GM21447 (cell line): ENCODE measurements around the gene ZBTB43.
"Not testable (repeated sequence)": the region's sequence is repeated elsewhere in the genome, so short reads cannot be mapped to it uniquely, and the experiment has no call there.

Experiments used
- ATAC-seq: cut with Tn5 transposase; IDR thresholded peaks from one replicate; pipeline ENCODE4 v1.9.1; 2021; ENCODE audit not compliant: unreplicated experiment

ZBTB43 gene

GRCh38 chr9:126804696-126805553, at the start of gene ZBTB43:
TSS of gene ZBTB43 (plus strand) at chr9:126805040. CDS start at chr9:126832510, 27,470 bp downstream.
- ATAC-seq = peak; percentile 65

DNA sequence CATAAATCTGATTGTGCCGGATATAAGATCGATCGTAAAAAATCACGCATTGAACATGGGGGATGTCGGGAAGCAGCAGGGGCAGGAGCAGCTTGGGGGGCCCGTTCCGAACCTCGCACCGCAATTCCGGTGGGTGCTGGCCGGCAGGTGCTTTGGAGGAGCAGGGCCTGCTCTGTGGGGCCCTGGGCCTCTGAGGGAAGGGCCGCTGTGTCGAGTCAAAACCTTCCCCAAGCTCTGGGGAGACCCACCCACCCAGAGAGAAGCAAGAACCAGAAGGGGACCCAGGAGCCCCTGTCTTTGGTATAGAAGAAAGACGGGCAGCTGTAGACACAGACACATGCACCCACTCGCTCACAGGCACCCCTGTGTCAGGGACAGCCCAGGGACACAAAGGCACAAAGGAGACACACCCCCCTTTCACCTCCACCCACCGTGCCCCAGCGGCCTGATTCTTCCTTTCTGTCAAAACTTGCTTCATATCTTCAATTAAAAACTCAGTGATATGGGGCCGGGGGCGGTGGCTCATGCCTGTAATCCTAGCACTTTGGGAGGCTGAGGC, 49.4 kb upstream of the ZBTB43 start:
- no peak for ATAC-seq

DNA sequence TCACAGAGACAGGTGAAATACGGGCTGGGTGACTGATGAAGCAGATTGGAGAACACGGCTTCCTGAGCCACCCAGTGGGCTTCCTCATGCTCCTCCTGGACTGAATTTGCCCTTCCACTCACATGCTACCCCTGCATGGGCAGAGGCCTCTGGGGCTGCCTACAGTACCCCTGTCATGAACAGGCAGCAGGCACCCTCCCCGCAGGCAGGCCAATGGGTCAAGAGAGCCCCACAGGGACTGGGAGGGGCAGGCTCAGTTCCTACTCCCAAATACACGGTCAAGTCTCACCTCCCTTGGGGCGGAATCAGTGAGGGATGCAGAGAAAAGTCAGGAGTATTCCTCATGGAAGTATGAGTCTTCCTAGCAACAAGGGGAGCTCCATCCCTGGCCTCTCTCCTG, 48.6 kb upstream of the ZBTB43 start:
- ATAC-seq = no peak

- no peak for ATAC-seq
These were observed 47.9 kb upstream of the ZBTB43 start for GRCh38 chr9:126756876-126757415.

DNA sequence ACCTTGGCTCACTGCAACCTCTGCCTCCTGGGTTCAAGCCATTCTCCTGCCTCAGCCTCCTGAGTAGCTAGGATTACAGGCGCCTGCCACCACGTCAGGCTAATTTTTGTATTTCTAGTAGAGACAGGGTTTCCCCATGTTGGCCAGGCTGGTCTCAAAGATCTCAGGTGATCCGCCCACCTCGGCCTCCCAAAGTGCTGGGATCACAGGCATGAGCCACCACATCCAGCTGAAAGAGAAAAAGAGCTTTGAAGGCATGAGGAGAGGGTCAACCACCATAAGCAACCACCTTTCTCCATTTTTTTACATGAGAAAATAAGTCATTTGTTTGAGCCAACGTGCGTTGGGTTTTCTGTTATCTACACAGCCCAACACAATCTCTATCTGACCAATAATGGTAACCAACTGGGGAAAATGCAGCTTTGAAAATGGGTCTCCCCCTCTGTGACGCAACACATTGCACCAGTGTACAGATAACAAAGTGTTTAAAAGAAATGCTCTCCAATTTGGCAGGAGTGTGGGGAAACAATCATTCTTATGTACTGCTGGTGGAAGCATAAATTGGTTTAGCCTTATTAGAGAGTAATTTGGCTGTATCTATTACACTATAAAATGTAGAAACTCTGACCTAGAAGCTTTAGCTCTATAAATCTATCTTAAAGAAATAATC, 45.8 kb upstream of the ZBTB43 start:
- no peak for ATAC-seq

- no peak for ATAC-seq
These were observed 43.6 kb upstream of the ZBTB43 start for GRCh38 chr9:126761274-126761673.

DNA sequence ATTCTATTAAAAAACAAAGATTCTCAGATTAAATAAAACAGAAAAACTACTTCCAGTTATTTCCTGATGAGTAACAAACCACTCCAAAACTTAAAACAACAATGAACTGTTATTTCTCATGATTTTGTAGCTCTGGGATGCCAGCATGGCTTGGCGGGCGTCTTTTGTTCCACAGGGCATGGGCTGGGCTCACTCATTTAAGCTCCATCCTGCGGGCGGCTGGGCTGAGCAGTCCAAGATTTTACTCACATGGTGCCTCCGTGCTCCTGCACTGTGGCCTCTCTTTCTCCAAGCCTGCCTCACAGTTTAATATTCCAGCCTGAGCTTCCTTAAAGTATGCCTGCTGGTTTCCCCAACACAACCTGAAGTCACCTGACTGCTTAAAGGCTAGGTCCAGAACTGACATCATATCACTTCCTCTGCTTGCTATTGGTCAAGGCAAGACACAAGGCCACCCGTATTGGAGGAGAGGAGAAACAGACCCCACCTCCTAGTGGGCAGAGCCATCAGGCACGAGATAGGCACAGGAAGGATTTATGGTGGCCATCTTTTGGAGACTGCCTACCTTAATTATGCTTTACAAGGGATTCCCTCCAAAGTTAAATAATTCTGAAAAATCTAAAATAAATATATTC, 41.6 kb upstream of the ZBTB43 start:
- no peak for ATAC-seq

DNA sequence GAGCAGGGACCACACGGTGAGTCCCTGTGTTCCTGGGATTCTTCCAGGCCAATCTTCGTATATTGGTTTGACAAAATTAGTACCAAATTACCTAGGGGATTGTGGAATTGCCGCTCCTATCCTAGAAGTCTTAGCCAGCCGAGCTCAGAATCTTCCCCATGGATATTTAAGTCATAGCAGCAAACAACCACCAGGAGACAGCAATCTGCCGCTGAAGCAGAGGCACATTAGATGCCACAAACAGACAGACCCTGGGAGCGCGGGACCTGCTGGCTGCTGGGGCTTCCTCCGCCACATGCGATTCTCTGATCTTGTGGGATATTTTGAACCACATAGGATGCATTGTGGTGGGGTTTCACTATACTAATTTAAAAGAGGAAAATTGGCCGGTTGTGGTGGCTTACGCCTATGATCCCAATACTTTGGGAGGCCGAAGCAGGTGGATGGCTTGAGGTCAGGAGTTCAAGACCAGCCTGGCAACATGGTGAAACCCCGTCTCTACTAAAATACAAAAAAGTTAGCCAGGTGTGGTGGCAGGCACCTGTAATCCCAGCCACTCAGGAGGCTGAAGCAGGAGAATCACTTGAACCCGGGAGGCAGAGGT, 31.7 kb upstream of the ZBTB43 start:
- no peak for ATAC-seq

DNA sequence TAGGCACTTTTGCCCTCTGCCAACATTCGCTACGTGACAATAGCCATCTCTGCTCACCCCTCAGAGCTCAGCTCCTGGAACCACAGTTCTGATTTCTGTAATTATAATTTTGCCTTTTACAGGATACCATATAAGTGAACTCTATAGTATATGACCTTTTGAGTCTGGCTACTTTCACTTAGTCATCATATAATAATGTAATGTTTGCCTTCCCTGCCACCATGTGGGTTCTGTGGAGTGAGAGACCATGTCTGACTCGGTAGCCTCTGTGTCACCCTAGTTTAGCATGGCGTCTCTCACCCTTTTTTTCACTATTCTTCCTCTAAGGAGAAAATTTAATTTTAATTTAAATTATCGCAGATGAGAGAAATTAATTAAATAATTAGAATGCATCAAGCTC, 28.9 kb upstream of the ZBTB43 start:
- no peak for ATAC-seq

GRCh38 chr9:126777733-126778132, 27.1 kb upstream of the ZBTB43 start:
- ATAC-seq = no peak

GRCh38 chr9:126778141-126778540, 26.7 kb upstream of the ZBTB43 start:
- no peak for ATAC-seq

DNA sequence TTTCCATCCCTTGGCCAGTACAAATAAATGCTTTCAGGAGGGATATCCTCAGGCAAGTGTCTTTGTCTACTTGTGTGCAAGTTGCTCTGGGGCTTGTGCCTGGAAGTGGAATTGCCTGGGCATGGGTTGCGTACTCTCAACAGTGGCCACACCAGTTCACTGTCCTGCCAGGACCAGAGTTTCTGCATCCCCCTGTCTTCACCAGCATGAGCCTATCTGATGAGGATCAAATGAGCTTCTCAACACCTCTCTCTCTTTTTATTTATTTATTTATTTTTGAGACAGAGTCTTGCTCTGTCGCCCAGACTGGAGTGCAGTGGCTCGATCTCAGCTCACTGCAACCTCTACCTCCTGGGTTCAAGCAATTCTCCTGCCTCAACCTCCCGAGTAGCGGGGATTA, 26.1 kb upstream of the ZBTB43 start:
- not testable (repeated sequence) for ATAC-seq

GRCh38 chr9:126781186-126782052, 23.4 kb upstream of the ZBTB43 start:
- no peak for ATAC-seq

- no peak for ATAC-seq
These were observed 22.8 kb upstream of the ZBTB43 start for GRCh38 chr9:126782053-126782388.

- ATAC-seq = no peak
These were observed 20.9 kb upstream of the ZBTB43 start for GRCh38 chr9:126783949-126784348.

DNA sequence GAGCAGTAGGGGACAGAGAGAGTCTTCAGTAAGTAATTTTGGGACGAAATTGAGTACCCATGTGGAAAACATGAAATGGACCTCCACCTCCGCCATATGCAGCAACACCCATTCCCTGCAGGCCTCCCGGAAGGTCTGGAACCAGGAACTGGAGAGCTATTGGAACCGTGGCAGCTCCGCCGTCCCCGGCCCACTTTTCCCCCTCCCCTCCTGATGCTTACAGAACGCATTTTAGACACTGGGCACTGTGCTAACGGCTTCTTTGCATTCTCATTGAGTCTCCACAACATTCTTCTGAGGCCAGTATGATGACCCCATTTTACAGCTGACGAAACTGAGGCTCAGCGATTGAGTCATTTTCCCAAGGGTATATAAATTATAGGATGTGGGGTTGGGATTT, 20.4 kb upstream of the ZBTB43 start:
- ATAC-seq = no peak

DNA sequence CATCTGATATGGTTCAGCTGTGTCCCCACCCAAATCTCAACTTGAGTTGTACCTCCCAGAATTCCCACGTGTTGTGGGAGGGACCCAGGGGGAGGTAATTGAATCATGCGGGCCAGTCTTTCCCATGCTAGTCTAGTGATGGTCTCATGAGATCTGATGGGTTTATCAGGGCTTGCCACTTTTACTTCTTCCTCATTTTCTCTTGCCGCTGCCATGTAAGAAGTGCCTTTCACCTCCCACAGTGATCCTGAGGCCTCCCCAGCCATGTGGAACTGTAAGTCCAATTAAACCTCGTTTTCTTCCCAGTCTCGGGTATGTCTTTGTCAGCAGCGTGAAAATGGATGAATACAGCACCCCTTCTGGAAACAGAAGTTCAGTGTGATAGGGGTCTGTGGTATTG, 20.0 kb upstream of the ZBTB43 start:
- not testable (repeated sequence) for ATAC-seq

DNA sequence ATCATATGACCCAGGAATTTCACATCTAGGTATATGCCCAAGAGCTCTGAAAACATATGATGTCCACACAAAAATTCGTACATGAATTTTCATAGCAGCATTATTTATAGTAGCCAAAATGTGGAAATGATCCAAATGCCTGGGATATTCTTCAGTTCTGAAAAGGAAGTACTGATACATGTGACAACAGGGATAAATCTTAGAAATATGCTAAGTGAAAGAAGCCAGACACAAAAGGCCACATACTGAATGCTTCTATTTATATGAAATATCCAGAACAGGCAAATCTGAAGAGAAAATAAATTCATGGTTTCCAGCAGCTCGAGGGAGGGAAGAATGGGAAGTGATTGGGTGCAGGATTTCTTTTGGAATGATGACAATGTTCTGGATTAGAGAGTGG, 16.8 kb upstream of the ZBTB43 start:
- ATAC-seq = no peak

DNA sequence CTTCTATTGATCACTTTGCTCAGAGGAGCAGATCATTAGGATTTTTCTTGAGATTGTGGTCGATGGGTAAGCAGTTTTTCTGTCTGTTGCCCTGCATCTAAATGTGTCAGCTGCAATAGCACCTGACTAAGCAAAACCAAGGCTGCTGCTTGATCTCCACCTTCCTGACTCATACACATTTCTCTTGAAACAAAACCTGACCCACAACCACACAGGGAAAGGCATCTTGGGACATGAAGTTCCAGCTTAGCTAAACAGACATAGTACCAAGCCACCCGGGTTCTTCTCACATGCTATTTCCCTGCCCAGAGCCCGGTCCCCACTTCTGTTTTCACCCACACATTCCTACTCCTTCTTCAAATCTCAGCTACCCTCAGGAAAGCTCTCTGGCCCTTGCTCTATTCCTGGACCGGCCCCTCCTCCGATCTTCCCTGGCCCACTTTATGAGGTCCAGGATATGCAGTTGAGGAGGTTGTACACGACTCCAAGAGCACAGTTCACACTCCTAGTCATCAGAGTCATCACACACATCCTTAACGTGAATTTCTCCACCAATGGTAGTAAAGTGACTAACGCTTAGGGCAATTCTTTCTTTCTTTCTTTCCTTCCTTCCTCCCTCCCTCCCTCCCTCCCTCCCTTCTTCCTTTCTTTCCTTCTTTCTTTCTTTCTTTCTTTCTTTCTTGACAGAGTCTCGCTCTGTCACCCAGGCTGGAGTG, 16.0 kb upstream of the ZBTB43 start:
- ATAC-seq = no peak
